H1 (cell line): ENCODE results near the gene YOD1. TPM values are rescaled to one million over a fixed set of nuclear protein-coding genes. Genes with fewer than 3 reads are reported as not detected.

Experiments used
- CTCF ChIA-PET: fragments of 300-600 bp; sonication (Branson Sonifier 250); formaldehyde crosslinking; loops from one replicate; lab custom pipeline; 2021; ENCODE audit not compliant: partially characterized antibody; lab: Charles Lee
- POLR2A ChIA-PET: fragments of 300-600 bp; sonication (Branson Sonifier 250); formaldehyde crosslinking; loops from one replicate; lab custom pipeline; 2021; ENCODE audit warnings: inconsistent platforms; ENCODE audit not compliant: partially characterized antibody; lab: Charles Lee
- DNase-seq, 2 experiments: peaks; one replicate each; pipeline versions ENCODE4 v3.0.0 to v3.0.0-alpha.2; 2010 to 2022; ENCODE audit warnings: low spot score in 2 of 2, low read depth in 1 of 2, mixed read lengths in 1 of 2
- FAIRE-seq: peaks from 2 replicates; lab custom pipeline; 2011; peaks lifted over from hg19 to GRCh38; lab: Jason Lieb, UNC
- H2AFZ ChIP-seq: 2 replicates; pipeline ENCODE4 v1.8.1; 2012; ENCODE audit warnings: low read length, inconsistent platforms
- H2AK5ac ChIP-seq: 2 replicates; pipeline ENCODE4 v1.6.1; 2013; ENCODE audit warnings: low read depth, low read length
- H2BK120ac ChIP-seq: replicated peaks from 2 replicates; pipeline ENCODE3; 2013; ENCODE audit warnings: low read depth, low read length, inconsistent platforms
- H2BK12ac ChIP-seq: 2 replicates; pipeline ENCODE4 v1.6.1; 2013; ENCODE audit warnings: low read depth, low read length
- H2BK15ac ChIP-seq: 2 replicates; pipeline ENCODE4 v1.6.1; 2013; ENCODE audit warnings: low read length
- H2BK20ac ChIP-seq: 2 replicates; pipeline ENCODE4 v1.6.1; 2013; ENCODE audit warnings: low read length
- H2BK5ac ChIP-seq: 2 replicates; pipeline ENCODE4 v1.6.1; 2013; ENCODE audit warnings: low read depth, low read length
- H3K14ac ChIP-seq: 2 replicates; pipeline ENCODE4 v1.6.1; 2013; ENCODE audit warnings: inconsistent platforms; ENCODE audit not compliant: insufficient read length
- H3K18ac ChIP-seq: 2 replicates; pipeline ENCODE4 v1.6.1; 2013; ENCODE audit warnings: low read length; ENCODE audit errors: extremely low read depth
- H3K23ac ChIP-seq: 2 replicates; pipeline ENCODE4 v1.6.1; 2013; ENCODE audit warnings: inconsistent platforms; ENCODE audit not compliant: insufficient read length
- H3K23me2 ChIP-seq: 2 replicates; pipeline ENCODE4 v1.6.1; 2013; ENCODE audit warnings: low read depth, low read length
- H3K27ac ChIP-seq: 2 replicates; pipeline ENCODE4 v1.6.1; 2011; ENCODE audit warnings: low read depth, low read length, inconsistent platforms
- H3K27me3 ChIP-seq, 4 experiments: replicated peaks in 1 of 4; 1 replicate in 1 of 4; 2 replicates in 3 of 4; pipeline versions ENCODE4 v1.6.1 to v1.8.1; 2011 to 2013; ENCODE audit warnings: low read length in 3 of 4, mild to moderate bottlenecking in 3 of 4, inconsistent platforms in 2 of 4, mixed read lengths in 2 of 4, moderate library complexity in 1 of 4; ENCODE audit not compliant: control insufficient read depth in 3 of 4, insufficient read depth in 3 of 4; ENCODE audit errors: extremely low read depth in 1 of 4
- H3K36me3 ChIP-seq, 4 experiments: 2 replicates each; pipeline versions ENCODE4 v1.6.1 to v1.8.1; 2011 to 2013; ENCODE audit warnings: mild to moderate bottlenecking in 4 of 4, low read length in 3 of 4, moderate library complexity in 2 of 4, control low read depth in 1 of 4, inconsistent platforms in 1 of 4; ENCODE audit not compliant: insufficient read depth in 4 of 4, control insufficient read depth in 2 of 4
- H3K4ac ChIP-seq: replicated peaks from 2 replicates; pipeline ENCODE3; 2013; ENCODE audit warnings: low read length, low read depth, mixed read lengths, inconsistent platforms; ENCODE audit not compliant: insufficient read length
- H3K4me1 ChIP-seq, 4 experiments: replicated peaks in 1 of 4; 1 replicate in 1 of 4; 2 replicates in 3 of 4; pipeline versions ENCODE4 v1.6.1 to v1.8.1; 2011 to 2013; ENCODE audit warnings: low read length in 3 of 4, inconsistent platforms in 2 of 4, mixed read lengths in 1 of 4; ENCODE audit not compliant: insufficient read depth in 4 of 4, control insufficient read depth in 3 of 4
- H3K4me2 ChIP-seq, 2 experiments: 2 replicates each; pipeline versions ENCODE4 v1.6.1 to v1.8.1; 2011 to 2013; ENCODE audit warnings: low read depth in 2 of 2, low read length in 2 of 2, control low read depth in 1 of 2, inconsistent platforms in 1 of 2, mild to moderate bottlenecking in 1 of 2; ENCODE audit not compliant: insufficient read depth in 1 of 2
- H3K4me3 ChIP-seq, 4 experiments: fragments of 200-600, 300-600 bp in 1 of 4; sonication (generic), shearing (Covaris generic), sonication (Bioruptor Twin) in 1 of 4; 2 replicates each; pipeline versions ENCODE4 v1.5.1 to v1.8.1; 2011 to 2016; ENCODE audit warnings: low read length in 4 of 4, low read depth in 3 of 4, control low read depth in 2 of 4, inconsistent platforms in 2 of 4, mild to moderate bottlenecking in 2 of 4, mixed read lengths in 1 of 4, moderate library complexity in 1 of 4; ENCODE audit not compliant: insufficient read depth in 2 of 4; ENCODE audit errors: extremely low read depth in 1 of 4
- H3K56ac ChIP-seq: replicated peaks from 2 replicates; pipeline ENCODE3; 2013; ENCODE audit warnings: low read depth, mild to moderate bottlenecking, mixed read lengths, low read length, inconsistent platforms; ENCODE audit not compliant: insufficient read length
- H3K79me1 ChIP-seq: 2 replicates; pipeline ENCODE4 v1.6.1; 2013; ENCODE audit warnings: low read depth, low read length, control low read depth
- H3K79me2 ChIP-seq, 2 experiments: 2 replicates each; pipeline versions ENCODE4 v1.6.1 to v1.8.1; 2012 to 2013; ENCODE audit warnings: low read length in 2 of 2, mild to moderate bottlenecking in 2 of 2, inconsistent platforms in 1 of 2; ENCODE audit not compliant: insufficient read depth in 2 of 2, control insufficient read depth in 1 of 2
- H3K9ac ChIP-seq, 4 experiments: replicated peaks in 1 of 4; 1 replicate in 1 of 4; 2 replicates in 3 of 4; pipeline versions ENCODE4 v1.6.1 to v1.8.1; 2011 to 2013; ENCODE audit warnings: low read depth in 3 of 4, low read length in 3 of 4, control low read depth in 2 of 4, mild to moderate bottlenecking in 2 of 4, moderate library complexity in 2 of 4, inconsistent platforms in 1 of 4; ENCODE audit errors: extremely low read depth in 1 of 4
- H3K9me3 ChIP-seq, 2 experiments: 2 replicates each; pipeline versions ENCODE4 v1.6.1 to v1.8.1; 2012 to 2013; ENCODE audit warnings: mild to moderate bottlenecking in 2 of 2, moderate library complexity in 2 of 2, control low read depth in 1 of 2, inconsistent platforms in 1 of 2, low read depth in 1 of 2, low read length in 1 of 2, mixed read lengths in 1 of 2; ENCODE audit not compliant: insufficient read depth in 2 of 2
- H4K20me1 ChIP-seq, 2 experiments: replicated peaks in 1 of 2; 2 replicates each; pipeline versions ENCODE3 to v1.8.1; 2011 to 2013; ENCODE audit warnings: inconsistent platforms in 2 of 2, low read length in 2 of 2, mild to moderate bottlenecking in 1 of 2; ENCODE audit not compliant: insufficient read depth in 2 of 2, control insufficient read depth in 1 of 2
- H4K5ac ChIP-seq: 2 replicates; pipeline ENCODE4 v1.6.1; 2013; ENCODE audit warnings: low read length, low read depth, mixed read lengths, inconsistent platforms; ENCODE audit not compliant: insufficient read length
- H4K8ac ChIP-seq: 2 replicates; pipeline ENCODE4 v1.8.0; 2013; ENCODE audit warnings: mild to moderate bottlenecking, moderate library complexity, low read length, inconsistent platforms; ENCODE audit not compliant: insufficient read depth; ENCODE audit errors: extremely low read depth
- H4K91ac ChIP-seq: replicated peaks from 2 replicates; pipeline ENCODE3; 2013; ENCODE audit warnings: low read length, mixed read lengths, inconsistent platforms; ENCODE audit not compliant: insufficient read length
- ATF3 ChIP-seq: IDR thresholded peaks from 2 replicates; pipeline ENCODE4 v1.6.1; 2011; ENCODE audit warnings: low read depth, mild to moderate bottlenecking, low read length; ENCODE audit not compliant: insufficient read depth
- BRCA1 ChIP-seq: IDR thresholded peaks from 2 replicates; pipeline ENCODE4 v1.6.1; 2012; ENCODE audit warnings: low read depth, low read length, improper control_type of control experiment
- CBX5 ChIP-seq: fragments of 300-800, 300-1000 bp; sonication (generic); IDR thresholded peaks from 2 replicates; pipeline ENCODE4 v1.7.1; 2016; ENCODE audit warnings: antibody characterized with exemption, low read length, low read depth
- CHD2 ChIP-seq: IDR thresholded peaks from 2 replicates; pipeline ENCODE4 v1.6.1; 2012; ENCODE audit warnings: low read length, improper control_type of control experiment
- EGR1 ChIP-seq: IDR thresholded peaks from 2 replicates; pipeline ENCODE4 v1.6.1; 2011; ENCODE audit warnings: low read depth, low read length, borderline replicate concordance
- EZH2 ChIP-seq: fragments of 200-600 bp; sonication (generic); IDR thresholded peaks from 2 replicates; pipeline ENCODE4 v1.7.1; 2012; ENCODE audit warnings: low read depth, mild to moderate bottlenecking, moderate library complexity, low read length, inconsistent platforms; ENCODE audit not compliant: severe bottlenecking
- POLR2AphosphoS5 ChIP-seq: IDR thresholded peaks from 2 replicates; pipeline ENCODE4 v1.6.1; 2011; ENCODE audit warnings: low read depth, low read length
- POU5F1 ChIP-seq: IDR thresholded peaks from 2 replicates; pipeline ENCODE4 v1.6.1; 2011; ENCODE audit warnings: low read depth, mild to moderate bottlenecking, low read length, moderate library complexity
- RBBP5 ChIP-seq: IDR thresholded peaks from 2 replicates; pipeline ENCODE4 v1.7.1; 2012; ENCODE audit warnings: low read depth, mild to moderate bottlenecking, inconsistent platforms, low read length, moderate library complexity, borderline replicate concordance
- SIX5 ChIP-seq: IDR thresholded peaks from 2 replicates; pipeline ENCODE4 v1.6.1; 2011; ENCODE audit warnings: mild to moderate bottlenecking, low read depth, low read length
- SP1 ChIP-seq: IDR thresholded peaks from 2 replicates; pipeline ENCODE4 v1.6.1; 2011; ENCODE audit warnings: low read depth, low read length
- TAF7 ChIP-seq: optimal IDR thresholded peaks from 2 replicates; pipeline ENCODE3; 2011; ENCODE audit warnings: low read depth, mild to moderate bottlenecking, inconsistent platforms, low read length, moderate library complexity, borderline replicate concordance
- USF2 ChIP-seq: IDR thresholded peaks from 2 replicates; pipeline ENCODE4 v1.6.1; 2011; ENCODE audit warnings: low read length, improper control_type of control experiment
- WGBS, 2 experiments: shearing (Covaris generic) in 1 of 2; methylation state at CpG; one replicate each; pipeline versions ENCODE4 v1.1.6 to v1.1.7; 2013 to 2015; ENCODE audit warnings: low lambda C conversion rate in 2 of 2, mixed read lengths in 2 of 2, inconsistent platforms in 1 of 2, low coverage in 1 of 2, missing lambda C conversion rate in 1 of 2; ENCODE audit not compliant: insufficient replicate concordance in 2 of 2, insufficient coverage in 1 of 2, insufficient read length in 1 of 2; ENCODE audit errors: extremely low coverage in 1 of 2, missing lambda C conversion rate in 1 of 2; 5-methylcytosine and 5-hydroxymethylcytosine counted together
- polyA plus RNA-seq, 7 experiments: library from polyadenylated mRNA; depleted of rRNA in 3 of 7; stranded (reverse) in 5 of 7; unstranded in 2 of 7; fragments of >200 nt in 5 of 7; fragments of 200-250 nt in 2 of 7; gene quantifications; 1 replicate in 5 of 7; 2 replicates in 1 of 7; 4 replicates in 1 of 7; pipeline versions ENCODE4 v1.2.1 to v1.2.3, GENCODE V29; 2011 to 2013; ENCODE audit warnings: missing spikeins in 2 of 7, mixed read lengths in 2 of 7
- total RNA-seq: library from RNA; stranded (reverse); fragmentation: NEBNext Ultra II Directional; extraction: Animal tissue kit (Norgen Biotek cat#: 25700); gene quantifications from 2 replicates; pipeline ENCODE4 v1.2.1, GENCODE V29; 2021

The YOD1 gene
- total and polyA plus RNA-seq, 2 of the 8 experiments (the other 6 are each of a cell fraction or from before 2014, with no cell fraction given): 1.9 to 11.8 TPM

DNA sequence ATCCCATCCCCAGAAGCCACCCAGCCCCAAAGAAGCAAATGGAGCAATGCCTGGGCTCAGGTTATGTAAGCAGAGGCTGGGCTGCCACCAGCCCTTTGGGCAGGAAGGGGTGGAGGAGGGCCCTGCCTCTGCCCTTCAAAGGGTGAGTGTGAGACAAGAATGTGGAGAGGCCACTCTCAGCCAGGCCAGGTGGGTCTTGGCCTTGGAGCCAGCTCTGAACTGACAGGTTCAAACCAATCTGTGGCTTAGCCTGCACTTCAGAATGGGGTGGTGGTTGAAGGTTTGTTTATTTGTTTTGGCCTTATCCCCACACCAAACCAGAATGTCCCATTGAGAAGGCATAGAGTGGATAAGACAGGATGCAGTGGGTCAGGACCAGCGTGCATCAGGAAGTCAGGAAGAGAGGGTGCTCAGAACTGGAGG is 48.3 kb downstream of the YOD1 start:
- no peak overlapping the region for H2BK15ac ChIP-seq
- POLR2A ChIA-PET: no interaction called here
- no peak overlapping the region for H3K4me2 ChIP-seq
- no peak for FAIRE-seq
- CTCF ChIA-PET: interaction anchor here (1.0 to 9.9 kb wide), 6 partner anchors 11 to 71 kb away, joined by 3 to 122 read pairs (median 29); partner anchors contain the start of gene C1orf116
- H3K27ac ChIP-seq: no peak overlapping the region
- peaks cover 0 to 3% of the 10 kb centered on the region in 2 experiments for H4K20me1 ChIP-seq
- H2BK20ac ChIP-seq: no peak overlapping the region
- WGBS, 2 experiments: 82% methylated on average over 1 of the region's 1 CpG; no CpG with 5 or more reads in 1 of the 2 experiments
- no peak overlapping the region for H2BK120ac ChIP-seq
- no peaks in the 10 kb centered on the region for H3K79me1 ChIP-seq
- H3K56ac ChIP-seq: no peak overlapping the region
- H3K23ac ChIP-seq: no peak overlapping the region
- H3K79me2 ChIP-seq: no peaks in the 10 kb centered on the region
- no peak overlapping the region for H3K9ac ChIP-seq
- no peak overlapping the region for H2AFZ ChIP-seq
- no peak overlapping the region for H2AK5ac ChIP-seq
- no peak overlapping the region for H3K18ac ChIP-seq
- H3K9me3 ChIP-seq: no peaks in the 10 kb centered on the region
- 0 out of 2 replicates have a peak overlapping the region, but pooled peaks have one; percentile 17 for H4K8ac ChIP-seq
- H2BK12ac ChIP-seq: no peak overlapping the region
- no peak overlapping the region for H3K14ac ChIP-seq
- no peak overlapping the region for H3K4ac ChIP-seq
- no peaks in the 10 kb centered on the region for H3K36me3 ChIP-seq
- DNase-seq: no peak
- no peaks in the 10 kb centered on the region; a peak in 1 of 7 replicates for H3K27me3 ChIP-seq
- H3K23me2 ChIP-seq: peaks cover 1% of the 10 kb centered on the region; the same call in 1 of the 2 replicates
- no peak overlapping the region for H4K91ac ChIP-seq
- H3K4me1 ChIP-seq: 0 out of 7 replicates have a peak, but pooled peaks cover 0 to 2% (median 0%) of the 10 kb centered on the region in 4 experiments
- H3K4me3 ChIP-seq: no peak overlapping the region
- no peak overlapping the region for H2BK5ac ChIP-seq
- H4K5ac ChIP-seq: no peak overlapping the region
- TF ChIP-seq RBBP5: no peak
- no peak for TF ChIP-seq USF2
- no peak for TF ChIP-seq CBX5
- no peak for TF ChIP-seq EZH2
- no peak for TF ChIP-seq CHD2
- TF ChIP-seq POLR2AphosphoS5: no peak
- TF ChIP-seq EGR1: no peak
- no peak for TF ChIP-seq SIX5
- TF ChIP-seq BRCA1: no peak
- no peak for TF ChIP-seq TAF7
- TF ChIP-seq ATF3: no peak
- TF ChIP-seq POU5F1: no peak
- TF ChIP-seq SP1: no peak
